ENCODE measurements around the gene FN1.

FN1 gene

DNA sequence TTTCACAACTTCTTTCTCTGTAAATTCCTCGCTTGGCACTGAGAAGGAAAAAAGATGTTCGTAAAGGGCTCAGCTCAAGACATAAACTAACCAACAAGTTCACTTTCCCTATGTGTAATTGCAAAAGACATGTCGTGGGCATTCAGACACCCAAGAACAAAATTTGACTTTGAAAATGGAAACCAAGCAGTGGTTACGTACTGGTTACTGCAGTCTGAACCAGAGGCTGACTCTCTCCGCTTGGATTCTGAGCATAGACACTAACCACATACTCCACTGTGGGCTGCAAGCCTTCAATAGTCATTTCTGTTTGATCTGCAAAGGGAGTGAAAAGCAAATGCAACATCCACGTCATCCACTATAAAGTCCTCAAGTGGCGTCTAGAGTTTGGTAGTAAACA, 53.9 kb downstream of the FN1 start:
- no peak for DNase-seq

- DNase-seq, result no peak
Measured at GRCh38 chr2:215380699-215381098, 55.2 kb downstream of the FN1 start.

- no peak for DNase-seq
Measured at GRCh38 chr2:215379948-215380347, 55.9 kb downstream of the FN1 start.

GRCh38 chr2:215379039-215379438, 56.8 kb downstream of the FN1 start:
- DNase-seq, result no peak

GRCh38 chr2:215378045-215378444, 57.8 kb downstream of the FN1 start:
- DNase-seq, result no peak

- no peak for DNase-seq
Measured at GRCh38 chr2:215377283-215377682, 58.6 kb downstream of the FN1 start.

GRCh38 chr2:215376103-215376780, 59.6 kb downstream of the FN1 start:
- DNase-seq, result no peak

DNA sequence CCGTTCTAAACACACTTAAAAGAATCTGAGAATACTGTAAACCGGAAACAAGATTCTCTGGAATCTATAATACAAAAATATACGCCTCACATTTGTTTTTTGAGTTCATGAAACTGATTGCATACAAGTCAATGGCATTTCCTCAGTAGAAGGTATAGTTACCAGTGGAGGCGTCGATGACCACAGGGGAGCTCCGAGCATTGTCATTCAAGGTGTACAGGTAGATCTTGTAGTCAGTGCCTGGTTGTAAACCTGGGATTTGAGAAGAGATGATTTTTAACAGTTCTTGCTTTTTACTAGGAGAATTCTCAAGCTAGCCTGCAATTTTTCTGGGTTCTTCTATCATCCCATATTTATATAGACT, 60.4 kb downstream of the FN1 start:
- DNase-seq, result no peak

- no peak for DNase-seq
Measured at GRCh38 chr2:215374642-215375466, 61.0 kb downstream of the FN1 start.

DNA sequence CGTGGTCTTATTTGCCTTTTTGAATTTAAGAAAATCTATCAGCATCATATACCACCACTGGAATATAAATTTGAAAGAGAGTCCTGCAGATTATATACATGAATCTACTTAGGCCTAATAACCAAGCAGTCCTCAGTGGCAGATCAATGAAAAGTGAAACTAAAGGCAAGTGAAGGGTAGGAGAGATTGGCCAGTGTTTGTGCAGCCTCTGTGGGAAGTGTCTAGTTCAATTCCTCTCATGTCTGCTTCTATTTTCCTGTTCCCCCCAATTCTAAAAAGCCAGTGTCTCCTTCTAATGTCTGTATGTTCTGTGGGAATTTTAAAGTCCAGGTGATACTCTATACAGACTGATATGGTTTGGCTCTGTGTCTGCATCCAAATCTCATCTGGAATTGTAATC, 61.9 kb downstream of the FN1 start:
- no peak for DNase-seq

GRCh38 chr2:215372968-215373649, 62.8 kb downstream of the FN1 start:
- DNase-seq, result no peak

DNA sequence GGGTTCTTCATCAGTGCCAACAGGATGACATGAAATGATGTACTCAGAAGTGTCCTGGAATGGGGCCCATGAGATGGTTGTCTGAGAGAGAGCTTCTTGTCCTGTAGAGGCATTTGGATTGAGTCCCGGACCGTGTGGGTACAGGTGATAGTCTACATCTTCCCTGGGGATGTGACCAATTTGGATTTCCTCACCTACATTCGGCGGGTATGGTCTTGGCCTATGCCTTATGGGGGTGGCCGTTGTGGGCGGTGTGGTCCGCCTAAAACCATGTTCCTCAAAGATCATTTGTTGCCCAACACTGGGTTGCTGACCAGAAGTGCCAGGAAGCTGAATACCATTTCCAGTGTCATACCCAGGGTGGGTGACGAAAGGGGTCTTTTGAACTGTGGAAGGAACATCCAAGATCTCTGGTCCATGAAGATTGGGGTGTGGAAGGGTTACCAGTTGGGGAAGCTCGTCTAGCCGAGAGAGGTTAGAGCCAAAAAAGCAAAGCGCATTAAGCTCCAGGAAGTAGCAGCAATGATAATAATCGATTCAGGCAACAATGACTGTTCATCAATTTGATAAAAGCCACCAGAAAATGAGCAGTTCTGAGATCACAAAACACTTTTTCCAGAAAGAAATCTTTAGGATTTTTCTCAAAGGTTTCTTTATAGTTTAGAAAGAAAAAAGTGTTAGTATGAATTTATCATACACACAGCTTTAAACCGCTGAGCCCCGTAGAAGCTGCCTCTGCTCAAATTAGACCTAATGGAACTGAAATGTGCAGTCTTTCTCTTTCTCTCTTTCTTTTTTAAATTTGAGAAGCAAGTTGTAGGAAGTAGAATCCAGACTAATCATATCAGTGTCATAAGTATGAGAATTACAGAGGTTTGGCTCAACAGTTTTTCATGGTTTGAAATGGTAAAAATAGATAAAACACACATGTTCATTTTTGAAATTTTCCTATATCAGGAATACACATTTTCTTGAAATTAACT, 63.7 kb downstream of the FN1 start:
- no peak for DNase-seq

- DNase-seq, result no peak
Measured at GRCh38 chr2:215370112-215370965, 65.5 kb downstream of the FN1 start.

- no peak for DNase-seq
Measured at GRCh38 chr2:215369181-215369760, 66.6 kb downstream of the FN1 start.

DNA sequence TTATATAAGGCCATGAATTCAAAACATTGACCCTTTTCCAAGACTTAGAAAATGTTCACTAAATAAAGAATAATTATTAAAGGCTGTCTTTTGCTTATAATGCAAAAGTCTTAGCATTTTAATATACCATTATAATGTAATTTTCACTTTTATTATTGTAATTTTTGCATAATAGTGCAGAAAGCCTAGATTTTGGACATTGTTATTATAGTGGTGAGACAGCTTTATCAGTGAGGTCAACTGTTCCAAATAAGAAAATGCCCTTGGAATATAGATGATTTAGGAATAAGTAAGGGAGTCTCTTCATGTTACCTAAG, 67.4 kb downstream of the FN1 start:
- DNase-seq, result no peak

GRCh38 chr2:215367662-215368492, 68.0 kb downstream of the FN1 start:
- DNase-seq, result no peak

- DNase-seq, result no peak
Measured at GRCh38 chr2:215366440-215367032, 69.3 kb downstream of the FN1 start.

- no peak for DNase-seq
Measured at GRCh38 chr2:215365184-215365658, 70.6 kb downstream of the FN1 start.

DNA sequence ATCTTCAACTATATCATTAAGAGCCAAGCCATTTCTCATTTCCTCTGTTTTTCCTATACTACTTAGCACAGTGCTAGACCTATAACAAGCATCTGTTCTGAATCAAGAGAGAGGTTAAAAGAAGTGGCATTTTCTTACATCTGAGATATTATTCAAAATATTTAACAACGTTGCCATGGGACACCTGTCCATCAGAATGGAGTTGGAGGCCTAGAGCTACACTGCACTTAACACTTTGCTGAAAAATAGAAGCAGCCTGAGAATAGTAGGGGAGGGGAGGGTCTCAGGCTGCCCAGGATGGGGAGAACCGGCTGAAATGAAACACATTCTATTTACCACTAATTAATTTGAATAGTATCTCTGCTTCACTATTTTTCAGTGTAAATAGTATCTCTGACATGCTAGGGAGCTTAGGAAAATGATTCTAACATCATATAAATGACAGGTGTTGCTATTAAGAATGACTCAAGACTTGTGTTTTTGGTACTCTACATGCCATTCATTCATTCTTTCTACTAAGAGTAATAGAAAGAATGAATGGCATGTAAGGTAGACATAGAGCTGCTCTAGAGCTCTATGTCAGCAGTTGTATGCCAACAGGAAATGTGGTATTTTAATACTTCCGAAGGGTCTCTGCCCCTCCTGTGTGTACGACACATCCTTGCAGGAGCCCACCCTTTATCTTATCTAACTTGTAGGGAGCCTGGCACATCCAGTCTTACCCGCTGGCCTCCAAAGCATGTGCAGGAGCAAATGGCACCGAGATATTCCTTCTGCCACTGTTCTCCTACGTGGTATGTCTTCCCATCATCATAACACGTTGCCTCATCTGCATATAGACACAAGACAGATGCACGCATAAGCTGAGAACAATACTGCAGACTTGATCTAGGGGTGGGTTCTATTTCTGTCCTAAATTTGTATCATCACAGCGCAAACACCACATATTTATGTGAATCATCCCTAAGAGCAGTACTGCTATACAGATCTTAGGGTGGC, 71.4 kb downstream of the FN1 start:
- DNase-seq, result no peak

Measured in DMS79 treated with DMSO at 0.1 percent for 48 hours (cell line).